IMR-90 (cell line): ENCODE measurements around the gene FOSB. TPM values are rescaled to one million over a fixed set of nuclear protein-coding genes. Genes with fewer than 3 reads are reported as not detected.

Experiments used
- ATAC-seq: fragments of 200-7000 bp; cut with Tn5 transposase; 2 replicates; pipeline ENCODE4 v1.9.1; 2020; ENCODE audit warnings: low read depth, mild to moderate bottlenecking, moderate library complexity
- BruUV-seq: library from RNA; stranded (reverse); fragments of 400-500 nt; replicated peaks from 2 replicates; lab custom pipeline; 2021; lab: Mats Ljungman, UMichigan
- CTCF ChIA-PET: fragments of 300-600 bp; formaldehyde crosslinking; extraction: SDS; loops from one replicate; lab custom pipeline; 2021; ENCODE audit warnings: antibody characterized with exemption; lab: Yijun Ruan, JAX
- POLR2A ChIA-PET: fragments of 300-600 bp; sonication (Branson Sonifier 250); formaldehyde crosslinking; loops from one replicate; lab custom pipeline; 2022; ENCODE audit warnings: antibody characterized with exemption; ENCODE audit not compliant: unreplicated experiment; lab: Charles Lee
- DNase-seq: peaks from one replicate; pipeline ENCODE4 v3.0.0; 2013
- H2AFZ ChIP-seq: replicated peaks from 2 replicates; pipeline ENCODE3; 2013; ENCODE audit warnings: low read length, mild to moderate bottlenecking; ENCODE audit not compliant: poor library complexity
- H2AK5ac ChIP-seq: 2 replicates; pipeline ENCODE4 v1.6.1; 2013; ENCODE audit warnings: low read depth, low read length, inconsistent platforms
- H2AK9ac ChIP-seq: replicated peaks from 2 replicates; pipeline ENCODE3; 2013; ENCODE audit warnings: mild to moderate bottlenecking, low read depth, low read length, moderate library complexity; ENCODE audit not compliant: poor library complexity
- H2BK120ac ChIP-seq: 2 replicates; pipeline ENCODE4 v1.6.1; 2013; ENCODE audit warnings: low read depth, low read length, inconsistent platforms
- H2BK15ac ChIP-seq: 3 replicates; pipeline ENCODE4 v1.6.1; 2013; ENCODE audit warnings: low read depth, low read length, inconsistent platforms
- H2BK20ac ChIP-seq: 2 replicates; pipeline ENCODE4 v1.6.1; 2013; ENCODE audit warnings: low read depth, mild to moderate bottlenecking, inconsistent platforms, low read length, moderate library complexity
- H2BK5ac ChIP-seq: 2 replicates; pipeline ENCODE4 v1.6.1; 2013; ENCODE audit warnings: mild to moderate bottlenecking, low read depth, low read length, inconsistent platforms; ENCODE audit not compliant: poor library complexity, severe bottlenecking
- H3K14ac ChIP-seq: replicated peaks from 2 replicates; pipeline ENCODE4 v1.6.1; 2013; ENCODE audit warnings: low read depth, low read length, inconsistent platforms
- H3K18ac ChIP-seq: 2 replicates; pipeline ENCODE4 v1.6.1; 2013; ENCODE audit warnings: low read depth, low read length, control low read depth
- H3K23ac ChIP-seq: 2 replicates; pipeline ENCODE4 v1.6.1; 2013; ENCODE audit warnings: low read depth, low read length, inconsistent platforms
- H3K27ac ChIP-seq: 2 replicates; pipeline ENCODE4 v1.5.1; 2013; ENCODE audit warnings: mild to moderate bottlenecking, control low read depth, low read length; ENCODE audit not compliant: insufficient read depth
- H3K27me3 ChIP-seq: 2 replicates; pipeline ENCODE4 v1.6.1; 2013; ENCODE audit warnings: low read length; ENCODE audit not compliant: control insufficient read depth, insufficient read depth
- H3K36me3 ChIP-seq: 2 replicates; pipeline ENCODE4 v1.6.1; 2013; ENCODE audit warnings: low read length, mixed read lengths; ENCODE audit not compliant: control insufficient read depth, insufficient read depth
- H3K4ac ChIP-seq: 2 replicates; pipeline ENCODE4 v1.6.1; 2013; ENCODE audit warnings: low read depth, low read length, inconsistent platforms
- H3K4me1 ChIP-seq: 2 replicates; pipeline ENCODE4 v1.6.1; 2013; ENCODE audit warnings: low read length, mixed read lengths; ENCODE audit not compliant: control insufficient read depth, insufficient read depth
- H3K4me2 ChIP-seq: 2 replicates; pipeline ENCODE4 v1.6.1; 2013; ENCODE audit warnings: low read depth, mild to moderate bottlenecking, control low read depth, low read length, moderate library complexity
- H3K4me3 ChIP-seq: 2 replicates; pipeline ENCODE4 v1.5.1; 2013; ENCODE audit warnings: low read depth, mild to moderate bottlenecking, control low read depth, low read length, moderate library complexity; ENCODE audit not compliant: insufficient read depth
- H3K56ac ChIP-seq: 2 replicates; pipeline ENCODE4 v1.6.1; 2013; ENCODE audit warnings: low read length, inconsistent platforms; ENCODE audit not compliant: insufficient read depth; ENCODE audit errors: extremely low read depth
- H3K79me1 ChIP-seq, 2 experiments: 2 replicates each; pipeline ENCODE4 v1.6.1; 2013; ENCODE audit warnings: low read length in 2 of 2, inconsistent platforms in 1 of 2, low read depth in 1 of 2
- H3K9ac ChIP-seq: 2 replicates; pipeline ENCODE4 v1.6.1; 2013; ENCODE audit warnings: low read depth, low read length, control low read depth
- H3K9me1 ChIP-seq: 2 replicates; pipeline ENCODE4 v1.6.1; 2013; ENCODE audit warnings: low read length, inconsistent platforms; ENCODE audit not compliant: insufficient read depth
- H3K9me3 ChIP-seq: 2 replicates; pipeline ENCODE4 v1.6.1; 2013; ENCODE audit warnings: low read length; ENCODE audit not compliant: control insufficient read depth, insufficient read depth
- H4K20me1 ChIP-seq: 2 replicates; pipeline ENCODE4 v1.6.1; 2013; ENCODE audit warnings: low read length, inconsistent platforms; ENCODE audit not compliant: insufficient read depth
- H4K5ac ChIP-seq: 2 replicates; pipeline ENCODE4 v1.6.1; 2013; ENCODE audit warnings: mild to moderate bottlenecking, low read depth, low read length, control low read depth
- H4K8ac ChIP-seq, 2 experiments: 2 replicates each; pipeline ENCODE4 v1.6.1; 2013; ENCODE audit warnings: low read depth in 2 of 2, low read length in 2 of 2, control low read depth in 1 of 2, inconsistent platforms in 1 of 2
- H4K91ac ChIP-seq: 2 replicates; pipeline ENCODE4 v1.6.1; 2013; ENCODE audit warnings: low read depth, low read length, inconsistent platforms; ENCODE audit not compliant: insufficient read depth
- BHLHE40 ChIP-seq: fragments of 150-350 bp; IDR thresholded peaks from 2 replicates; pipeline ENCODE4 v1.6.1; 2016; ENCODE audit warnings: mild to moderate bottlenecking, low read depth, low read length
- CEBPB ChIP-seq: IDR thresholded peaks from 2 replicates; pipeline ENCODE4 v1.6.1; 2012; ENCODE audit warnings: low read depth, low read length, improper control_type of control experiment
- FOS ChIP-seq: fragments of 150-350 bp; IDR thresholded peaks from 2 replicates; pipeline ENCODE4 v1.6.1; 2016; ENCODE audit warnings: low read depth, low read length
- MAFK ChIP-seq: IDR thresholded peaks from 2 replicates; pipeline ENCODE4 v1.6.1; 2012; ENCODE audit warnings: low read depth, low read length, improper control_type of control experiment
- NFE2L2 ChIP-seq: fragments of 150-350 bp; IDR thresholded peaks from 2 replicates; pipeline ENCODE4 v1.6.1; 2016; ENCODE audit warnings: low read depth, mild to moderate bottlenecking, low read length
- RAD21 ChIP-seq: IDR thresholded peaks from 2 replicates; pipeline ENCODE4 v1.6.1; 2012; ENCODE audit warnings: low read length, improper control_type of control experiment
- RCOR1 ChIP-seq: IDR thresholded peaks from 2 replicates; pipeline ENCODE4 v1.6.1; 2012; ENCODE audit warnings: mild to moderate bottlenecking, low read length, improper control_type of control experiment; ENCODE audit not compliant: insufficient replicate concordance
- WGBS, 2 experiments: methylation state at CpG; one replicate each; pipeline versions ENCODE4 v1.1.5 to v1.1.7; 2013; ENCODE audit warnings: missing lambda C conversion rate in 2 of 2; ENCODE audit not compliant: insufficient read length in 1 of 2; ENCODE audit errors: extremely low coverage in 2 of 2; 5-methylcytosine and 5-hydroxymethylcytosine counted together
- dilution Hi-C: fragments of 300-500 bp; cut with HindIII; formaldehyde crosslinking; loops from one replicate; pipeline ENCODE4 v1.14.3; 2018; ENCODE audit warnings: low sequenced_read_pairs; ENCODE audit not compliant: unreplicated experiment
- in situ Hi-C: fragments of 300-500 bp; cut with MboI; formaldehyde crosslinking; loops from 3 replicates; pipeline ENCODE4 v1.14.3; 2019; ENCODE audit warnings: low sequenced_read_pairs, inconsistent platforms, mixed read lengths
- intact Hi-C: fragments of 100-400 bp; cut with micrococcal nuclease; formaldehyde crosslinking; loops from 2 replicates; pipeline ENCODE4 v1.10.0; 2022
- polyA plus RNA-seq, 3 experiments: library from polyadenylated mRNA; depleted of rRNA; stranded (reverse); fragments of >200 nt; gene quantifications; 2 replicates each; pipeline ENCODE4 v1.2.3, GENCODE V29; 2012; ENCODE audit warnings: low replicate concordance in 1 of 3
- total RNA-seq: library from RNA; depleted of rRNA; stranded (reverse); fragments of >200 nt; gene quantifications from 2 replicates; pipeline ENCODE4 v1.2.3, GENCODE V29; 2012
- TF ChIP-seq, protein P1 (sequence below): conservative IDR thresholded peaks from 2 replicates; pipeline ENCODE4 v1.5.1; 2012; ENCODE audit warnings: mild to moderate bottlenecking, low read depth, low read length, improper control_type of control experiment

The FOSB gene
- total and polyA plus RNA-seq, 2 of the 4 experiments (the other 2 are of a cell fraction): 11.1 to 15.6 TPM

DNA sequence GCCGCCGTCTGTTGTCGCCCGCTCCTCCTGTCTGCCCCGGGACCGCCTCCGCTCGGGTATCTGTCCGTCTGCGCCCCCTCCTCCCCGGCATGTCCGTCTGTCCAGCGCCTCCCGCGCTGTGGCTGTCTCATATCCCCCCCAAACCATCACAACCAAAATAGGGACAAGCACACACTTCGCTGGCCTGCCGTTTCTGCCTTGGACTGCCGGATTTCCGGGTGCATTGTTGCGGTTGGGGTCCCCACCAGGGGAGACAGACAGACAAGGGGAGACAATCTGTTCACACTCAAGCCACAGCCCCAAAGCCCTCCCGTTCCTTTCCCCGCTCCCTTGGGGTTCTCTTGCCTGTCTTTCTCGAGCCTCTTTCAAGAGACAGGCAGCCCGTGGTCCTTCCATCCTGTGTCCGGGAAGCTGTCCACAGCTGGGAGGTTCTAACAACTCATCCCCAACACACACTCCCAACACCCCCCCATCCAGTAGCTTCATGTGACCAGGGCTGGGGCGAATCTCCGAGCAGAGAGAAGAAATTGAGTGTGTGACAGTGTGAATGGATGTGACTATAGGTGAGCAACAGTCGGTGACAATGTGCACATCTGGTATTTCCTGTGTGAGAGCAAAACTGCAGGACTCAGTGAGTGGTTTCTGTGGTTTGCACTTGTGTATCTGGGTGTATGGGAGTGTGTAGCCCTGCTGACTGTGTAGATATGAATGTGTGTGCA, 16.5 kb upstream of the FOSB start (continued):
- no peak for TF ChIP-seq RCOR1
- TF ChIP-seq RAD21: no peak

DNA sequence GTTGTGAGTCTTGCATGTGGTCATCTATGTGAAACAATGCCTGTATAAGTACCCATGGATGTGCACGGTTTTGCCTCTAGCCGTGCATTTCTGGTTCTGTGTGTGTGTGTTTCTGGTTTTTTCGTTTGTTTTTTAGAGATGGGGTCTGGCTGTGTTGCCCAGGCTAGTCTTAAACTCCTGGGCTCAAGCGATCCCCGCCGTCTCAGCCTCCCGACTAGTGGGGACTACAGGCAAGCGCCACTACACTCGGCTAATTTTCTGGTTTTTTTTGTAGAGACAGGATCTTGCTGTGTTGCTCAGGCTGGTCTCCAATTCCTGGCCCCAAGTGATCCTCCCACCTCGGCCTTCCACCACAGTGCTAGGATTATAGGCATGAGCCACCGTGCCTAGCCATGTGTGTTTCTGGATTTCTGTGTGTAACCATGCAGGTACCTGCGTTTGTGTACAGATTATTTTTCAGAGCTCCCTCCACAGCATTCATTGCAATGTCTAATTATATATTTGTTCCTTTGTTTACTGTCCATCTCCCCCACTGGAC, 15.9 kb upstream of the FOSB start:
- no peak overlapping the region for H4K8ac ChIP-seq
- H3K4ac ChIP-seq: no peak overlapping the region
- peak overlapping the region; percentile 53; the same call in 1 of the 2 replicates for H3K23ac ChIP-seq
- peaks cover 13% of the 10 kb centered on the region for H3K9me1 ChIP-seq
- no peak overlapping the region for H2BK20ac ChIP-seq
- 90% methylated on average over 7 of the region's 12 CpGs; no CpG with 5 or more reads in 1 of the 2 experiments for WGBS, 2 experiments
- H3K18ac ChIP-seq: no peak overlapping the region
- no peaks in the 10 kb centered on the region for H3K27me3 ChIP-seq
- no peak for ATAC-seq
- no peak overlapping the region for H3K27ac ChIP-seq
- intact Hi-C loops (no loop called here), in situ Hi-C loops (no loop called here), dilution Hi-C loops (no loop called here)
- POLR2A ChIA-PET: no interaction called here
- H3K79me1 ChIP-seq: peaks cover 0 to 24% of the 10 kb centered on the region in 2 experiments; a peak in 2 of 4 replicates
- H3K4me3 ChIP-seq: no peak overlapping the region
- H2AK9ac ChIP-seq: no peak overlapping the region
- no peak for TF ChIP-seq NFE2L2
- TF ChIP-seq, protein P1, sequence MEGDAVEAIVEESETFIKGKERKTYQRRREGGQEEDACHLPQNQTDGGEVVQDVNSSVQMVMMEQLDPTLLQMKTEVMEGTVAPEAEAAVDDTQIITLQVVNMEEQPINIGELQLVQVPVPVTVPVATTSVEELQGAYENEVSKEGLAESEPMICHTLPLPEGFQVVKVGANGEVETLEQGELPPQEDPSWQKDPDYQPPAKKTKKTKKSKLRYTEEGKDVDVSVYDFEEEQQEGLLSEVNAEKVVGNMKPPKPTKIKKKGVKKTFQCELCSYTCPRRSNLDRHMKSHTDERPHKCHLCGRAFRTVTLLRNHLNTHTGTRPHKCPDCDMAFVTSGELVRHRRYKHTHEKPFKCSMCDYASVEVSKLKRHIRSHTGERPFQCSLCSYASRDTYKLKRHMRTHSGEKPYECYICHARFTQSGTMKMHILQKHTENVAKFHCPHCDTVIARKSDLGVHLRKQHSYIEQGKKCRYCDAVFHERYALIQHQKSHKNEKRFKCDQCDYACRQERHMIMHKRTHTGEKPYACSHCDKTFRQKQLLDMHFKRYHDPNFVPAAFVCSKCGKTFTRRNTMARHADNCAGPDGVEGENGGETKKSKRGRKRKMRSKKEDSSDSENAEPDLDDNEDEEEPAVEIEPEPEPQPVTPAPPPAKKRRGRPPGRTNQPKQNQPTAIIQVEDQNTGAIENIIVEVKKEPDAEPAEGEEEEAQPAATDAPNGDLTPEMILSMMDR: no peak
- no peak for TF ChIP-seq FOS
- no peak for TF ChIP-seq BHLHE40
- TF ChIP-seq CEBPB: no peak
- TF ChIP-seq MAFK: no peak
- H2AFZ ChIP-seq: no peak overlapping the region
- H2BK5ac ChIP-seq: no peak overlapping the region
- no peak overlapping the region for H4K5ac ChIP-seq
- no peak for DNase-seq
- no peak overlapping the region for H2BK120ac ChIP-seq
- BruUV-seq: no TSS peak
- no peak overlapping the region for H3K9ac ChIP-seq
- no peak overlapping the region for H3K56ac ChIP-seq
- no peak overlapping the region for H3K14ac ChIP-seq
- no peaks in the 10 kb centered on the region for H3K36me3 ChIP-seq
- H4K91ac ChIP-seq: no peak overlapping the region
- peak overlapping the region; percentile 38; the same call in 1 of the 2 replicates for H2AK5ac ChIP-seq
- CTCF ChIA-PET: interaction anchor here (0.8 kb wide), 1 partner anchor 13 kb away, joined by 4 read pairs; no protein-coding TSS in a partner anchor
- H2BK15ac ChIP-seq: no peak overlapping the region
- no peaks in the 10 kb centered on the region for H3K9me3 ChIP-seq
- no peak overlapping the region for H3K4me2 ChIP-seq
- peaks cover 13% of the 10 kb centered on the region for H3K4me1 ChIP-seq
- H4K20me1 ChIP-seq: peaks cover 8% of the 10 kb centered on the region
